NK-92 (cell line): Measurements from ENCODE around the gene MX2.
"Not testable (repeated sequence)": the region's sequence is repeated elsewhere in the genome, so short reads cannot be mapped to it uniquely, and the experiment has no call there.

Source experiments
- DNase-seq: peaks from one replicate; lab custom pipeline; 2025; ENCODE audit not compliant: unreplicated experiment; lab: John Stamatoyannopoulos, UW

Gene MX2

DNA sequence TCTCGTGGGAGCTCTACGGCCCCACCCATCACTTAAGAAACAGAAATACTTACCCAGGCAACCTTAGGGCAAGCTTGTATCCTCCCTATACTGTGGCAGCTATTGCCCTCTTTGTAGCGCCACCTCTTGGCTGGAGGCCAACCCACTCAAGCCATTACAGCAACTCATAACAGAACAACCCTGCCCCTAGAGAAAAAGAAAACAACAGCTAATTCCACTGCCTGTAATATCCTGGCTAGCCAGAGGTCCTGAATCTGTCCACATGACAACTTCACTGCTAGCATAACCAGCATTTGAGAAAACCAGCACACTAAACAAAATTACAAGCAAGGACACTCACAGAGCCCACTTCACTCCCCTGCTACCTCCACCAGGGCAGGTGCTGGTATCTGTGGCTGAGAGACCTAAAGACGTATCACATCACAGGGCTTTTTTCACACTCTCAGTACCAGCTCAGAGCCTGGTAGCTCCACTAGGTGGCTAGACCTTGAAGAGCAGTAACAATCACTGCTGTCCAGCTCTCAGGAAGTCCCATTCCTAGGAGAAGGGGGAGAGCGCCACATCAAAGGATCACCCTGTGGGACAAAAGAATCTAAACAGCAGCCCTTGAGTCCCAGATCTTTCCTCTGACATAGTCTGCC lies 49.7 kb downstream of the MX2 start:
- DNase-seq: no peak

- not testable (repeated sequence) for DNase-seq
Measured at GRCh38 chr21:41417505-41417904, 55.7 kb downstream of the MX2 start.

DNA sequence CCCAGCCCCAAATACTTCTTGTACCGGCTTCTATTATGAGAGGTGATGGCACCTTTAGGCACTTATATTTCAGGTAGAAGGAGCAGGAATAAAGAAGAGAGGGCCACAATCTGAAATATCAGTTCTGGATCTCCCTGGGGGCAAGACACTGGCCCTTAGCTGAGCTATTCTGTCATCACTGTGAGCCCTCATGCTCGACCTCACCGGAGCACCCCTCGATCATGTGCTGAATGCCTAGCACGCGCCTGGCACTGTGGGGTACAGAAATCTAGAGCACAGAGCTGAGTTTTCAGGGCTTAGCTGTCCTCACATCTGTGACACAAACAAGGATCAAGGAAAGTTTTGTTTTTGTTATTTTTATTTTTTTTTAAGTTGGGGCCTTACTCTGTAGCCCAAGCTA lies 56.6 kb downstream of the MX2 start:
- no peak for DNase-seq

- no peak for DNase-seq
Measured at GRCh38 chr21:41418956-41419680, 57.3 kb downstream of the MX2 start.

- DNase-seq: no peak
Measured at GRCh38 chr21:41419921-41420862, 58.4 kb downstream of the MX2 start.

- not testable (repeated sequence) for DNase-seq
Measured at GRCh38 chr21:41420998-41421397, 59.2 kb downstream of the MX2 start.

DNA sequence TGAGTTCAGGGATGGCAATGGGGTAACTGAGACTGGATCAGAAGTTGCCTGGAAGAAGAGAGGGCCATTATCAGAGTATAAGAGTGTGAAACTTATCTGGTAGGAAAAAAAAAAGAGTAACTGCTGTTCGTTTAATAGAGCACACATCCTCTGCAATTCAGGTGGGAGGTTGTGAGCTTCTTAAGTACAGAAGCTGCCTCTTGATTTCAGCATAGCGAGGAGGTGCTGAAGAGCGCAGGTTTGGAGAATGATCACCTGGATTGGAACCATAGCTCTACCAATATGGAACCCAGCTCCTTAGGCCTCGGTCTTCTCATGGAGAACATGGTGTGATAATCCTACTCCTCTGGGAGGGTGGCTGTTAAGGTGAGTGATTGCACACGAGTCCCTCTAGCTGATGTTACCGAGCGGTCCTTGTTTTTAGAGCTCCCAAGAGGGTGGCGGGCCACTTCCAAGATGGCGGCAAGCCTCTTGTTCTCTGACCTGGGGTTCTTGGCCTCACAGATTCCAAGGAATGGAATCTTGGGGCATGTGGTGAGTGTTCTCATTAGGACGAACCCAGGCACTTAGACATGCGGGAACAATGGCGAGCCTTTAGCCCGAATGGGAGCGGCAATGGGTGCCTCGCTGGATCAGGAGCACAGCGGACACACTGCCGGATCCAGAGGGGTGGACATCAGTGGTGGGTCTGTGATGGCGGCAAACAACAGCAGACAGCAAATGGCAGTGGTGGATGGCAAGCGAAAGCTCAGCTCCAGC lies 60.9 kb downstream of the MX2 start:
- DNase-seq: no peak

DNA sequence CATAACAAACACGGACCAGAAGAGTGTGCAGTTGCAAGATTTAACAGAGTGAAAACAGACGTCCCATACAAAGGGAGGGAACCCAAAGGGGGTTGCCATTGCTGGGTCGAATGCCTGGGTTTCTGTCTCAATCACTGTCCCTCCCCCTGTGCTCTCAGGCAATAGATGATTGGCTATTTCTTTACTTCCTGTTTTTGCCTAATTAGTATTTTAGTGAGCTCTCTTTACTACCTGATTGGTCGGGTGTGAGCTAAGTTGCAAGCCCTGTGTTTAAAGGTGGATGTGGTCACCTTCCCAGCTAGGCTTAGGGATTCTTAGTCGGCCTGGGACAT lies 61.4 kb downstream of the MX2 start:
- not testable (repeated sequence) for DNase-seq

- DNase-seq: no peak
Measured at GRCh38 chr21:41425588-41425953, 63.7 kb downstream of the MX2 start.

DNA sequence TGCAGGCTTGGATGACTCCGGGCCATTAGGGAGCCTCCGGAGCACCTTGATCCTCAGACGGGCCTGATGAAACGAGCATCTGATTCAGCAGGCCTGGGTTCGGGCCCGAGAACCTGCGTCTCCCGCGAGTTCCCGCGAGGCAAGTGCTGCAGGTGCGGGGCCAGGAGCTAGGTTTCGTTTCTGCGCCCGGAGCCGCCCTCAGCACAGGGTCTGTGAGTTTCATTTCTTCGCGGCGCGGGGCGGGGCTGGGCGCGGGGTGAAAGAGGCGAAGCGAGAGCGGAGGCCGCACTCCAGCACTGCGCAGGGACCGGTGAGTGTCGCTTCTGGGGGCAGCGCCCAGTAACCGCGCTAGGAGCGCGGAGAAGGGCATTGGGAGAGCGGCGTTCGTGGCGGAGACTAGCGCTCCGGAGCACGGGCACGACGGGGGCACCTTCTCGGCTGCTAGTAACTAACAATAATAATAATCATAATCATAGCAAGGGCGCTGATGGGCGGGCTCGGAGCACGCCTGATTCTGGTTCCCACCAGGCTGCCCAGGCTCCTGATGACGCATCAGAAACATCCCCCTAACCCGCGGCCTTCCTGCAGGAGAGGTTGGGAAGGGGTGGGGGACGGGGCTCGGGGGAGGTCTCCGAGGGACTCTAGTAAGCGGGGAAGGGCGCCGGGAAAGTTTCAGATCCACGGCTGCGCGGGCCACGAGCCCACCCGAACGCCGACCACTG lies 64.3 kb downstream of the MX2 start, which contains the start of gene MX1:
MX1 (plus strand) TSS at position 286 of the 722 bp plus-strand sequence. CDS start 5,832 bp downstream, outside the sequence.
- no peak for DNase-seq

DNA sequence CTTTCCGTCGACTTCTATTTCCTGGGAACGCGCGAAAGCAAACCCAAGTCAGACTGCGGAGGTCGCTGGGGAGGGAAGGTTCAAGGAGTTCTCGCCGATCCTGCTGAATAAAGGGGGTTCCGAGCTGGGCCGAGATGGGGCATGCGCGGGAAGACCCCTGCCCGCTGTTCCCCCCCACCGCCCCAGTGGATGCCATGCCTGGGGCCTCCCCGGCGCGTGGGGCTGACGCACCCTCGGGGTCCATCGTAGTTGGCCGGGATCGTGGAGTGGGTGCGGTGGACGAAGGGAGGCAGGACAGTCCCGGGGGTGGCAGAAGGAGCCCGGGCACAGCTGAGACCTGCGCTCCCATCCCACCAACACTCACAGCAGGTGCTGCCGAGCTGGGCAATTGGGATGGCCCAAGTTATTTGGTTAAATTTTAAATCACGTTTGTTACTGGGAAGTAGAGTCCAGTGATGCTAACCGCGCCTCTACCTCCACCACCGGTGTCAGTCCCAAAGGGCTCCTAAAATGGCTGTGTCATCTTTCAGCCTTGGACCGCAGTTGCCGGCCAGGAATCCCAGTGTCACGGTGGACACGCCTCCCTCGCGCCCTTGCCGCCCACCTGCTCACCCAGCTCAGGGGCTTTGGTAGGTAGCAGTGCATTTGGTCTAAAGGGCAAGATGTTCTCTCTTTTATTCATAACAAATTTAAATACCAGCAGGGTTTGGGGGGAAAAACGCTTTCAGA lies 65.0 kb downstream of the MX2 start:
- no peak for DNase-seq

GRCh38 chr21:41427556-41427955 lies 65.7 kb downstream of the MX2 start:
- DNase-seq: no peak

DNA sequence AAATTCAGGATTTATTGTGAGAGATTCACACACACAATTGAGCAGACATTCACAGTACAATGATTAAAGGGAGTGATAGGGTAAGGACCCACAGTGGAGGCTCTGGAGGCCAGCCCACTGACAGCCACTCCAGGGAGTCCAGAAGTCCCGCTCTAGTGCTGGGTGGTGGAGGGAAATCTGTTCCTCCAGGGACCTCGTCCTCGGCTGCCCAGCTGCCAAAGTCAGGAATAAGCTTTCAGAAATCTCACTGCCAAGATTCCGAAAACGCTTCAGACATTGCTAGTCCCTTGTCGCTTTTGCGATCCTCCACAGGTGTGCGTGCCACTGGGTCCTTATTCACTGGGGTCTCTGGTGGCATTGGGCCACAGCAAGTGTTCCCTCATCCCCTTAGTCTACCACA lies 66.5 kb downstream of the MX2 start:
- no peak for DNase-seq

GRCh38 chr21:41428847-41429246 lies 67.0 kb downstream of the MX2 start:
- no peak for DNase-seq

DNA sequence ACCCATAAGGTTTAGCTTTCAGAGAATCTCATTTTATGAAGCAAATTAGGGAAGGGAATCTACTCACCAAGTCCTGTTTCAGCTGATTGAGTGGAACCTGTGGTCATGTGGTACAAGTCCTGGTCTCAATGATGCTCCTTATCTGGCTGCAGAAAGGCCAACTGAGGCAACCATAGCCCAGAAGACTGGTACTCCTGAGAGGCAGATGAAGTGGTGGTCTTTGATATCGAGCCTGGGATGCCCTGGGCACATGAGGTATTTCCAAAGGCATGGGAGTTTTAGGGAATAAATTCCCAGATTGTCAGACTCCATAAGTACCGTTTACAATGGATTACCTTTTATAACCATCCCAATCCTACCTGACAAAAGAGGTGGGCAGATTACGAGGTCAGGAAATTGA lies 67.5 kb downstream of the MX2 start:
- DNase-seq: no peak

GRCh38 chr21:41429925-41430491 lies 68.2 kb downstream of the MX2 start:
- DNase-seq: no peak

GRCh38 chr21:41431788-41432548 lies 70.1 kb downstream of the MX2 start:
- no peak for DNase-seq

DNA sequence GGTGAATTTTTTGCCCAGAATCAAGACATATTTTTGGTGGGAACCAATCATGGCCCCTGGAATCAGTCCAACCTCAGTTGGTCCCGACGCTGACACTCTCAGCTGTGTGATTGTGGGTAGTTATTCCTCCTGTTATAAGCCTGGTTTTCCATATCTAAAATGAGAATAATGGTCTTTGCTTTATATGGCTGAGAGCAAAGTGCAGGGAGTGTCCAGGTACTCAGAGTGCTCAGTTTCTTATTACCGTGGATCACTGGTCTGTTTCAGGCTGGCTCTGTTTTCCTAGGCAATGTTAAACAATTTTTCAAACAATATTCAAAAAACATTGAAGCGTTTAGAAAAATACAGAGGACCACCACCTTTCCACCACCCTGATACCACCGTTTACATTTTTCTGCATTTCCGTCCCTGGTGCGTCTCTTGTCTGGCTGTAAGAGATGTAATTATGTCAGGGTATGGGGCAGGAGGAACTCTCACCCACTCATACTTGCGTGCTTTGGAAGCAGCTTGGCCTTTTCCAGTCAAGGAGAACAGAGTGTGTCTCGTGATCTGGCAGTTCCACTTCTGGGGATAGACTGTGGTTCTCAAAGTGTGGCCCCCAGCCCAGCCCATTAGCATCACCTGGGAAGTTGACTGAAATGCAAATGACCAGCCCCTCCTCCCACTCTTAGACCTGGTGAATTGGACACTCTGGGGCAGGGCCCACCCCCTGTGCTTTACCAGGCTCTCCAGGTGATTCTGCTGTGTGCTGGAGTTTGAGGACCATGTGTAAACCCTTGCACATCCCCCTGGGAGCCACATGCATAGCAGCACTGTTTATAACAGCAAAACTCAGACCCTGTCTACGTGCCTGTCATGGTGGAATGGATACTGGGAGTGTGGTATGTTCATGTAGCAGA lies 71.0 kb downstream of the MX2 start:
- DNase-seq: no peak
